Activated gamma-delta T cell treated with anti-CD3 and anti-CD28 coated beads, Interleukin-2, amount 50 U/mL, for 16 hours (primary cell): ENCODE data around the gene DLX1.

Source experiments
- DNase-seq: peaks from one replicate; pipeline ENCODE4 v3.0.0-alpha.2; 2020; ENCODE audit warnings: low read depth

DLX1 gene

DNA sequence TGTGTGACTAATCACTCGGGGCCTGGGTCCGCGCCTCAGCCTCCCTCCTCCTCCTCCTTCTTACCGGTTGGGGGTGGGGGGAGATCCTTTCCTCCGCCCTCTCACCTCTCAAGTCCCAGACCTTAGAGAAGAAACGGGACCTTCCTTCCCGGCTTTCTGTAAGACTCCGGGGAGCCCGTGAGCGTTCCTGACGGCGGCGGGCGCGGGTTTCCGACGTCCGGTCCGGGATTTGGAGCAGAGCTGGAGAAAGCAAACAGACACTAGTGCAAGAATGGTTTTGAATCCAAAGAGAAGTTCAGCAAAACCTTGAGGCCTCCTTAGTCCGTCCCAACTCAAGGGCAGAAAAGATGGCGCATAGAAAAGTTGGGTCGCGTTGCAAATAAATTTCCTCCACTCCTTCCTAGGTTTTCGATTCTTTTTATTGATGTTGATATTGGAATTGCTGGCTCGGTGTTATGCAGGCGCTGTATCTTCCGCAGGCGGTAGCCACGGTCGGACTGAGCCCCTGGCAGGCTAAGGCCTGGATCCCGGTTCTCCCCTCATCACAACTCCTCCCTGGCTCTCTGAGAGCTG lies 2.0 kb downstream of the DLX1 start:
- no peak for DNase-seq

- no peak for DNase-seq
Observed at GRCh38 chr2:172087780-172088244, 2.5 kb downstream of the DLX1 start.

GRCh38 chr2:172088245-172089004 lies 3.1 kb downstream of the DLX1 start:
- no peak for DNase-seq

GRCh38 chr2:172089005-172089504 lies 3.7 kb downstream of the DLX1 start:
- DNase-seq, result no peak

GRCh38 chr2:172089633-172090032 lies 4.3 kb downstream of the DLX1 start:
- DNase-seq, result no peak

DNA sequence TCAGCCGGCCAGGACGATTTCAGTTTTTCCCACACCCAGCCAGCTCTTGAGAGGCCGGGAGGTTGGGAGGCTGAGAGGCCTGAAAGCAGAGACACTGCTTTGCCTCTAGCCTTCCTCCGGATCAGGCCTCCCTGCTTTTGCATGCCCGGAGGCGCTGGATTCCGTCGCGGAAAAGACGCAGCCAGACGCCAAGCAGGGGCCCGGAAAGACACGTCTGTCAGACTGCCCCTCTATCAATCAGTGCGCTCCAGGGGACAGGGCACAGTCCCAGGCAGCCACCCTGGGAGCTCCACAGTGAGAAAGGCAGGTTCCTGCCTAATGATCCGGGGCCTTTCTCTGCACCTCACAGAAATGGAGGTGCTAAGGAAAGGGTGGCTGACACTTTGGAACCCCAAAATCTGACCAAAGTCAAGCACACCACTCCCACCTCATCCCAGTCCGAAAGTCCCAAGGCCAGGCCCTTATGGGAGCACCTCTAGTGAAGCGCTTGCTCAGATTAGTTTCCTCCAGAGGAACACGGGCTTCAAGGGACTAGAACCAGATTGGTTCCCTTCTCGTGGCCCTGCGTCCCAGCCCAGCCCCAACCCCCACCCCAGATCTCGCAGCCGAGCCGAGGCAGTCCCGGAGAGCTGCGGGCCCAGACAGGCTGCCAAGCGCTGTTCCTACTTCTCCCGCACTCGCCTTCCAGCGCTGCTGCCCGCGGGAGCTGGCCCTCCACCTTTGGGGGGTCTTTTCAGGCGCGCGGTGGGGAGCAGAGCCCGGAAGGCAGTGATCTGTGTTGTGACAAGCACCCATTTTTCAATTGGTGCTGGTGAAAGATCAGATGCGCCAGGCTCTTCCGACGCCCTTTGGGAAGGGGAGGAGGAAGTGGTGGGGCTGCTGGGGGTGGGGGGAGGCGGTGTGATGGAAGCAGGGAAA lies 5.0 kb downstream of the DLX1 start:
- no peak for DNase-seq

DNA sequence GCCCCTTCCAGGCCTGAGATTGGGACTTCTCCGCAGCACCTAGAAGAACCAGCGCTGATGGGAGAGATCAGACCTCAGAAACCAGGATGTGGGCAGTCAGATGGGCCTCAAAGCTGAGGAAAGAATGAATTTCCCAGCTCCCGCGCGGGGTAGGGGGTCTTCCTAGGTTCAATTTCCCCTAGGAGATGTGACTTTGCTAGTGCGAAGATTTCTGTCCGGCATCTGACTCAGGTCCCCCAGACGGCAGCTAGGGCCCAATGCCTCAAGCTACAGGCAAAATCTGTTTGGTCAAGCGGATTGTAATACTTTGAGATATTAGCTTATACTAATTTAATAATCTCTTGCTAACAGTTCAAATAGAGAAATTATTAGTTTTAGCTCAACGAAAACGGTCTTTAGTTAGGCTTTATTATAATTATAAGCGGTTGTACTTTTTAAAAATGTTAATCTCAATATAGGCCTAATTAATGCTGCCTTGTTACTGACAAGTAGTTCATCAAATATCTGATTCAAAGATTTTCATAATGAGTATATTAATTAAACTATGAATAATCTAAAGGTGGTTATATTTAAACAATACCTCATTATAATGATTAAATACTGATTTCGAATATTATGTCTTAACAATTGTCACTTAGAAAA lies 5.8 kb downstream of the DLX1 start:
- no peak for DNase-seq

DNA sequence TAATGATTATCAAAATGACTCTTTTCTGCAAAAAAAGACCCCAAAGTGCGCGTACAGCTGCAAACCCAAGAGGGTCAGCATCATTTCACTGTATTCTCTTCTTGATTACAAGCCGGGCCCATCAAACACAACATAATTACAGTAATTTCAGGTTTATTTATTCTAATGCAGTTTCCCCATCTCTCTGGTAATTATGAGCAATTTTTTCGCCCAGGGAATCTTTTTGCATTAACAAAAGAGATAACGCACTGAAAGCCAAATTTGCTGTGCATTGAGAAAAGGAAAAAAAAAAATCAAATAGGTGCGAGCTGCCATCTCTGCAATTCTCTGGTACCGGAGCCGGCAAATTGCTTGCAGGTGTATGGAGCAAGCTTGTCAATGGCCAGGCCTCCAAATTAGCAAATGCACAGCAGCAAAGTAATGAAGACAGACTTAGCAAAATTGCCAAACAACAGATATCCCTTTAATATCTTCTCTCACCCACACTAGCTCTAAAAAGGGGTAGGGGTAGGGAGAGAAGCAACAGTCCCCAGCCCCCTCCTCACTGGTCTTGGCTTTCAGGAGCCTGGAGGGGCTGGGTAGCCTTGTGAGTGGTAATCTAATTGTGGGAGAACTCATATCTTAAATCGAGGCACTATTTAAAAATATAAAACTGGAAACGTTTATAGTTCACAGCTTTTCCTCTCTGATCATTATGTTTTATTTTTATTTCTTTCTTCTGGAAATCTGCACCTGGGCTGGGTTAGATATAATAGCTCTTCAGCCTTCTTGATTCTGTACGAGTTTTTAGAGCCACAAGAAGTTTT lies 6.7 kb downstream of the DLX1 start:
- no peak for DNase-seq

GRCh38 chr2:172092716-172093415 lies 7.6 kb downstream of the DLX1 start:
- DNase-seq, result no peak

GRCh38 chr2:172093416-172094293 lies 8.3 kb downstream of the DLX1 start:
- DNase-seq, result no peak

DNA sequence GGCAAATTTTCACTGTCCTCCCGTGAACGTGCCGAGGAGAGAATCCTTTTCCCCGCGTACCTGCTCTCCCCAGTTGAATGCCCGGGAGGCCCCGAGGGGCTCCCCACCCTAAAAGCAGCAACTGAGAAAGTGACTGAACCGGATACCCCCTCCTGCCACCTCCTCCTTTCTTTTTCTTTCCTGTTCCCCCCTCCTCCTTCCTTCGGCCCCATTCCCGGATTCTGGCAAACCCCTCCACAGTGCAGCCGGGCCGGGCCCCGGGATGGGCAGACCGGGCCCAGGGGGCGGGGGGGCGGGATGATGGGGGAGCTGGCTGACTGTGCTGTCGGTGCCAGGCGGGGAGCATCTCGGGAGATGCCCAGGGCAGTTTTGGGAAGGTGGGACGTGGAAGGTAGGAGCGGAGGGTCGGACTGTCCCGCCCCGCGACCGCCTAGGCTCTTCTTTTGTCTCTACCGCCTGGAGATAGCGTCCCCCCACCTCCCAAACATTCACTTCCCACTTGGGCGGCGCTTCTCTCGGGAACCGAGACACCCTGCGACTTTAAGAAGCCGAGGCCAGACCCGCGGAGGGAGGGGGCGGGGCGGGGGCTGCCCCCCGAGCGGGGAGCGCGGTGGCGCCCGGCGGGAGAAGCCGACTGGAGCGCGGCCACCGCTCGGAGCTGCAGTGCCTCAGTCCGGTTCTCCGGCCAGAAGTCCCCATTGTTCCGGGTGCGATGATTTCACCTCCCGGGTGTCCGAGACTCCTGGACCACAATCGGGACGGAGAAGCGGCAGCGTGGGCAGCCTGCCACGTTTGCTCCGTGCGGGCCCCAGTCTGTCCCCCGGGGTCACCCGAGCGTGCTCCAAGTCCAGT lies 9.2 kb downstream of the DLX1 start:
- DNase-seq, result no peak

DNA sequence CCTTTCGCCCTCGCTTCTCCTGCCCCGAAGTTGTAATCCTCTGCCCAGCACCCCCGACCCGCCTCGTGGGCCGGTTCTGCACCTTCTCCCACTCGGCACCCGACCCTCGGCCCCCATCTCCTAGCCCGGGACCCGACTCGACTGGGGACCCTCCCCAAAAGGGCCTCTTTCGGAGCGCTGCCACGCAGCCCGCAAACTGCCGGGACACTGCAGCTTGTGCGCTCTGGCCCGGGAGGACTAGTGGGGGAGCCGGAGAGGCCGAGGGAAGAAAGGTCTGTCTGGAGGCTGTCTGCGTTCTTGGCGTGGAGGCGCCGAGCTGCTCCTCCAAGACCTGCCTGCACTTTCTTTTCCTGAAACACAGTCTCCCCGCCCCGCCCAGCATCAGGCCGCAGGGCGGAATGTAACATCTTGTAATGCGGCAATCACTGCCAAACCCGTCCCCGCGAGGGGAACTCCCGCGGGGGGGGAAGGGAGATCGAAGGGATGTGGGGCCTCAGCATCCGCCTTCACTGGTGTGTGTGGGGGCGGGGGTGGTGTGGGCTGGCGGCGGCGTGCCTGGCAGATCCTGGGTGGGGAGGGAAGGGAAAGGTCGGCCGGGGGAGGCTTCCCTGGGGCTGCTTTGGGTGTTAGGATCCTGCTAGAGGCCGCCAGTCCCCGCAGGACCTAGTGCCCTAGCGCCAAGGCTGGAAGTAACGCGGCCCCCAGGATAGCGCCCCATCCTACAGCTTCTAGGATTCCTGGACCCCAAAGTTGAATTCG lies 10.0 kb downstream of the DLX1 start:
- DNase-seq, result peak; percentile 55

DNA sequence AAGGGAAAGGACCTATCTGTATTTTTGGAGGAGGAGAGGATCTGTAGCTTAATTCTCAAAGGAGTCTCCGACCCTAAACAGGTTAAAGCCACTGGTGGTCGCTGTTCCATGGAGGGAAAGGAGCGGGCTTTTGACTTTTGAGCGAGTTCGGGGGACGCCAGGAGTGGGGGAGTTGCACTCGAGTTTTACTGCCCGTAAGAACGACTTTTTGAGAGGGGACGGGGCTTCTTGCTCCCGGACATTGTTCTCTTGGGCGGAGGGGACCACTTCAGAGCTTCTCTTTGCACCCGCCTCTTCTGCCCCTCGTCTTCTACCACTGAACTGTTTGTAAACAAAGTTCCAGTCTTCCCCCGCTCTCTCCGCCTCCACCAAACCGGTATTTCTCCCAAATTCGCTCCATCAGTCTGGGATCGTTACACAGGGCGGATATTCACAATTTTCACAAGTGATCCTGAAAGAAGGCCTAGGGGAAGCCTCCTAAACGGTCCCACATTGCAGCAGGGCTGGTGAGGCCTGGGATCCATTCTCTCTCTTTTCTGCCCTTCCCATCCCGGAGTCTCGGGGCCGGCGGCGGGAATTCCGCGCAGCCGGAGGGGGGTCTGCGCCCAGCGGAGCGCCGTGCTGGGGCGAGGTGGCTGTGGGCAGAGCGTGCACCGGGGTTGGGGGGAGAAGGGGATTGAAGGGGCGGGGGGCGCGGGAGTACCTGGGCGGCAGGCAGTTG lies 10.8 kb downstream of the DLX1 start:
- no peak for DNase-seq

- DNase-seq, result no peak
Observed at GRCh38 chr2:172096626-172097547, 11.6 kb downstream of the DLX1 start.

DNA sequence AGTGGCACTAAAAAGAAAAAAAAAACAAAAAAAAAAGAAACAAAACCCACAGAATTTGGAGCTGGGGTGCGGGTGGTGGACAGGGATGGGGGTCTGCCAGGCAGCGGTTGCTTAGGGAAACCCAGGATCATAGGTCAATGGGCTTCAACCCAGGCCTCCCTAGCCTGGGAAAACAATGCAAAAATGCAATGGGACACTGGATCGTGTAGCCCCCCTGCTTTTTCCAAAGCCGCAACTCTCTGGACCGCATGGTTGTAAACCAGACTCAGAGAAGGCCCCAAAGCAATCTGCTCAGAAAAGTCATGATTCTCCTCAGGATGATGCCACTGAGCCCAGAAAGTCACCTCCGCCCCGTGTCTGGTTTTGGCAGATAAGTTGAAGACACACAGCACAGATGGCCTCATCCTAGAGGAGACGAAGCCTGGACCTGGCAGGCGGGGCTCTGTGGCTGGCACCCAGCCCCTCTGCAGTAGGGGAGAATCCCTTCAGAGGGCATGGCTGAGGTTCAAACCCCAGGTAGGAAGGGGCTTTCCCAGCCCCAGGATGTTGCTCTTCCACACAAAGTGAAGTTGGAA lies 12.3 kb downstream of the DLX1 start:
- no peak for DNase-seq

DNA sequence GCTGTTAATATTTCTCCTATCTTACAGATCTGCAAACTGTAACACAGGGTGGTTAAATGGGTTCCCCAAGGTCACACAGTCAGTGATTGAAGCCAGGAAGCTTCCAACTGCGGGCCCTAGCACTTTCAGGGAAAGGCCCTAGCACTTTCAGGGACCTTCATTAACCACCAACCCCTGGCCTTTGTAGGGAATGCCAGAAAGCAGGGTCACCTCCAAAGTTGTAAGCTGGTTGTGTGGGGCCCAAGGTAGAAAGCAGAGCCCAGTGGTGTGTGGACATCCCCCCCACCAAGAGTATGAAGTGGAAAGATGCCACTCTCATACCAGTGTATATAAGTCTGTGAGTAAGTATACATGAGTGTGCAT lies 13.0 kb downstream of the DLX1 start:
- DNase-seq, result no peak
